NOMO-1 treated with dmso at 0.1 percent for 144 hours (cell line): ENCODE data around the gene ZPLD1.

Source experiments
- DNase-seq: peaks from one replicate; lab custom pipeline; 2025; ENCODE audit not compliant: unreplicated experiment; lab: John Stamatoyannopoulos, UW

Gene ZPLD1

DNA sequence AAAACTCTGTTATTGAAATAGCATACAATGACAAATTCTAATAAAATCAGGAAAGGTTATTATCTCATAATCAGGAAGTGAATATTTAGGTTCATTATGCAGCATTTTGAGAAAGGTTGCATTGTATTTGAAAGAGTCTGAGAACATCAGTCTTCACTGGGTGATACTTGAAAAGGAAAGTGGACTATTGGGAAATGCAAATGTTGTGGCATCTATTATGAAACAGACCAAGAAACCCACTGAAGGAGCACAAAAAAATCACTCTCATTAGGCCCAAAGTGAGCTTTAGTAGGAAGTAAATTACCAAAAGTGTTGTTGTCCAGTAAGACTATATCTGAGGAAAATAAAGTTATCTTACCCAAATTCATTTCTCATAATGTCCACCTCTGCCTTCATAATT is 90.8 kb downstream of the ZPLD1 start:
- DNase-seq: peak; percentile 30

DNA sequence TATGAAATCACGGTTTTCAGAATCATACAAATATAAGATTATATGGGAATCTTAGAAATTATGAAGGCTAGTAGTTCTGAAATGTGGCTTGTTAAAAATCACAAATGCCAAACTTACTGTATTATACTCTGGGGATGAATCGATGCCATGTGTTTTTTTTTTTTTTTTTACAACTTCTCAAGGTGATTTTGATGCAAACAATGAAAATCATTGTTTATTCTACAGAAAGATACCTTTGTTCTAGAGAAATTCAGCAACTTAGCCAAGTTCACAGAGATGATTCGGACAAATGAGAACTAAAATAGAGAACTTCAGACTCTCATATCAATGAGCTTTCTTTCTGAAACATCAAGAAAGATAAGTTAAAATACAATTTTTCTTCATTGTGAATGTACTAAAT is 92.0 kb downstream of the ZPLD1 start:
- DNase-seq: no peak

DNA sequence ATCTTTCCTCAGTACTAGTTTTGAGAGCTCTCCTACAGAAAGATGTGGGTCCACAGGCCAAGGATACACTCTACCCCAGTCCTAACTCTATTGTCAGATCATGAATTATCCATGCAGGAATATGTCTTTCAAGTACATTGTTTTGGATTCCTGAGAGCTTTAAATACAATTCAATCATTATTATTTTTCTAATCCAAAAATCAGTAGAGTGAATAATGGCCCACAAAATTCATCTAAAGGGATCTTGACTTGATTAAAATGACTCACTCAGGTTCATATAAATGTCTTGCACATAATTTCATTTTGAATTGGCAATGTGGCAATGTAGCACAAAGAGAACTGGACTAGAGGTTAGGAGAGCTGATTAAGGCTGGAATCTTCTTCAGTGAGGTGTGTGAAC is 93.9 kb downstream of the ZPLD1 start:
- no peak for DNase-seq
